NT2/D1 (cell line): ENCODE data around the gene GPHN.

Experiments
- DNase-seq: peaks from one replicate; pipeline ENCODE4 v3.0.0-alpha.2; 2011; ENCODE audit warnings: low read depth, low spot score
- H3K27me3 ChIP-seq: 2 replicates; pipeline ENCODE4 v1.6.0; 2011; ENCODE audit warnings: mild to moderate bottlenecking; ENCODE audit not compliant: insufficient read length, insufficient read depth
- H3K36me3 ChIP-seq: 2 replicates; pipeline ENCODE4 v1.6.1; 2011; ENCODE audit warnings: mild to moderate bottlenecking, low read length, mixed read lengths; ENCODE audit not compliant: insufficient read depth, insufficient read length
- H3K4me1 ChIP-seq: 2 replicates; pipeline ENCODE4 v1.5.1; 2011; ENCODE audit not compliant: insufficient read depth, insufficient read length
- H3K4me3 ChIP-seq: 2 replicates; pipeline ENCODE4 v1.5.1; 2011; ENCODE audit warnings: low read depth; ENCODE audit not compliant: insufficient read length
- H3K9ac ChIP-seq: 2 replicates; pipeline ENCODE4 v1.6.0; 2011; ENCODE audit warnings: low read depth; ENCODE audit not compliant: insufficient read length
- H3K9me3 ChIP-seq: 2 replicates; pipeline ENCODE4 v1.5.1; 2011; ENCODE audit warnings: mild to moderate bottlenecking, low read length; ENCODE audit not compliant: insufficient read depth
- SUZ12 ChIP-seq: IDR thresholded peaks from 2 replicates; pipeline ENCODE4 v1.6.1; 2011; ENCODE audit not compliant: insufficient read length, insufficient read depth; ENCODE audit errors: extremely low read depth
- YY1 ChIP-seq: IDR thresholded peaks from 2 replicates; pipeline ENCODE4 v1.6.1; 2011; ENCODE audit not compliant: insufficient read length, insufficient read depth
- ZNF274 ChIP-seq: IDR thresholded peaks from 2 replicates; pipeline ENCODE4 v1.6.1; 2011; ENCODE audit warnings: mild to moderate bottlenecking, low read depth, low read length

The GPHN gene

DNA sequence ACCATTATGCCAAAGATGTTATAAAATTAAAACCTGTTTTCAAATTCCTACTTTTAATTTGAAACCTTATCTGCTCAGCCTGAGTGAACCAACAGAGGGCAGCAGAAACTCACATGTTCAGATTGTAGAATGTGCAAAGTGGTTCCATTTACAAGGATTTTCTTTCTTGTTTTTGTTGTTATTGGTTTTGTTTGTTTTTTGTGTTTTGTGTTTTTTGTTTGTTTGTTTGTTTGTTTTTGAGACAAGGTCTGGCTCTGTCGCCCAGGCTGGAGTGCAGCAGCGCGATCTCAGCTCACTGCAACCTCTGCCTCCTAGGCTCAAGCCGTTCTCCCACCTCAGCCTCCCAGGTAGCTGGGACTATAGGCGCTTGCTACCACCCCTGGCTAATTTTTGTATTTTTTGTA is 658.5 kb downstream of the GPHN start:
- H3K4me1 ChIP-seq, result no peaks in the 10 kb centered on the region
- no peaks in the 10 kb centered on the region for H3K27me3 ChIP-seq

DNA sequence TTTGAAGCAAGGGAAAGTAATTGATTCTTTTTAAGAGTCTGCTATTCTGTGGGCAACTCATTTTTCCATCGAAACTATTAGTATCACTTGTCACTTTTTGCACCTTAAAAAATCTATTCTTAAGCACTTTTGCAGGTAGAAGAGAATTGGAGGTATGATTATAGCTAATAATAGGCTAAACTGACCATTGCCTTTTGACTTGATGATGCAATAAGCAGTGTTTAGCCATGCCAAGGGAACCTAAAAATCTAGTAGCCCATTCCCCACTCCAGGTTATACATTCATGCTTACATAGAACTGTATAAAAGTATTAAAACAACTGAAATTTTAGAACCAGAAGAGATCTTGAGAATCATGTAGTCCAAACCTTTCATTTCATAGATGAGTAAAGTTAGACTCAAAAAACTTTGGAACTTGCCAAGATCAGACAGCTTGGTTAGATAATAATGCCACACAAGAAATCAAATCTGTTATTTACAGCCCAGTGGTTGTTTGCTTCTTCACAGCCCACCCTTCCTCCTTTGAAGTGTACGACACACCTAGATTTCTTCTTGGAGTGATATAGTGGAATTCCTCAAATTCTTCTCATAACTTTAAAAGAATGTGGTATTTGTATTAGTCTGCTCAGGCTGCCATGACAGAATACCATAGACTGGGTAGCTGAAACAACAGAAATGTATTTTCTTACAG is 659.6 kb downstream of the GPHN start:
- DNase-seq, result no peak
- TF ChIP-seq SUZ12 (no peak), ZNF274 (no peak), YY1 (no peak)
- Histone ChIP-seq H3K9me3 (no peaks in the 10 kb centered on the region), H3K36me3 (no peaks in the 10 kb centered on the region), H3K4me3 (no peak overlapping the region), H3K4me1 (no peaks in the 10 kb centered on the region), H3K27me3 (no peaks in the 10 kb centered on the region), H3K9ac (no peak overlapping the region)

More for the DNA sequence above, 658.5 kb downstream of the GPHN start:
- Histone ChIP-seq H3K4me3 (no peak overlapping the region), H3K9ac (no peak overlapping the region), H3K9me3 (no peaks in the 10 kb centered on the region), H3K36me3 (no peaks in the 10 kb centered on the region)
- DNase-seq, result peak; percentile 20
- TF ChIP-seq YY1 (no peak), SUZ12 (no peak), ZNF274 (no peak)

DNA sequence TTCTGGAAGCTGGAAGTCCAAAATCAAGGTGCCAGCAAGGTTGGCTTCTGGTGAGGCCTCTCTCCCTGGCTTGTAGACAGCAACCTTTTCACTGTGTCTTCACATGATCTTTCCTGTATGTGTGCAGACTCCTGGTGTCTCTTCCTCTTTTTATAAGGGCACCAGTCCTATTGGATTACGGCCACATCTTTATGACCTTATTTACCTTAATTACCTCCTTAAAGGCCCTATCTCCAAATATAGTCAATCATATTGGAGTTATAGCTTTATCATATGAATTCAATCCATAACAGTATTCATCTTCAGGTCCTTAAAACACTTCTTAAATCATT is 660.1 kb downstream of the GPHN start:
- TF ChIP-seq SUZ12 (no peak), YY1 (no peak), ZNF274 (no peak)
- DNase-seq, result no peak
- Histone ChIP-seq H3K4me1 (no peaks in the 10 kb centered on the region), H3K4me3 (no peak overlapping the region), H3K36me3 (no peaks in the 10 kb centered on the region), H3K9me3 (no peaks in the 10 kb centered on the region), H3K27me3 (no peaks in the 10 kb centered on the region), H3K9ac (no peak overlapping the region)

DNA sequence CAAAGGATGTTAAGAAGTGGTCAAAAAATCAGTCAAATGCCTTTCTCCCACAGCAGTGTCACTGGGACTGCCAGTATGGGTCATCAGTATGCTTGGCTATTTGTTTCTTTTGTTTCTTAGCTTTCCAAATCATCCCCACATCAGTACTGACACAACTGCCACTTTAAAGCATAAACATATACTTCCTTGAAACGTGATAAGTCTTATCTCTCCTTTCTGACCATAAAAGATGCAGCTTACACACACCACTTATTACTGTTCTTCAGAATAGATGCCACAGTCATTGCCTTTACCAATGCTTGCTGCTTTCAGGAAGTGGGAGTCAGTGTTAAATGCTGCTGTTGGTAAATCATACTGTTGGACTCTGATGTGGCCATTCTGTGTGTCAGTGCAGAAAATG is 662.7 kb downstream of the GPHN start:
- H3K4me1 ChIP-seq, result no peaks in the 10 kb centered on the region

DNA sequence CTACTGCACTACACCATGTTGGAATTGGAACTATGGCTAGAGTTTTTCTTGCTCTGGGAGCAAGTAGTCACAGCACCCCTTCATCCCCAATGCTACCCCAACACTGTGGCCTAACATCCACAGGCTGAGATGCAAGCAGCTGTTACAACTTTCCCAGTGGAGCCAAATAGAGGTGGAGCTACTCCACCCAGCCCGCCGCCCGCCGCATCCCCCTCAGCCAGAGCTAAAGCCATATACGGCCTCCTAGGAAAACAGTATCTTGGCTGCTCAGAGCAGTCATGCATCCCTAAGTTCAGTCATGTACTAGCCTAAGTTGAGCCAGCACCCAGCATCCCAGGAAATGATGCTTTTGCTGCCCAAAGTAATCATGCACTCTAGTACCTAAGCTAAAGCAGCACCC is 664.1 kb downstream of the GPHN start:
- Histone ChIP-seq H3K4me1 (no peaks in the 10 kb centered on the region), H3K9ac (no peak overlapping the region), H3K9me3 (no peaks in the 10 kb centered on the region), H3K27me3 (no peaks in the 10 kb centered on the region), H3K4me3 (no peak overlapping the region), H3K36me3 (no peaks in the 10 kb centered on the region)
- no peak for TF ChIP-seq SUZ12
- TF ChIP-seq YY1, result no peak
- TF ChIP-seq ZNF274, result no peak
- DNase-seq, result no peak

More for the DNA sequence above, 662.7 kb downstream of the GPHN start:
- Histone ChIP-seq H3K27me3 (no peaks in the 10 kb centered on the region), H3K9me3 (no peaks in the 10 kb centered on the region), H3K9ac (no peak overlapping the region), H3K36me3 (no peaks in the 10 kb centered on the region), H3K4me3 (no peak overlapping the region)
- DNase-seq, result no peak
- no peak for TF ChIP-seq ZNF274
- TF ChIP-seq SUZ12, result no peak
- TF ChIP-seq YY1, result no peak

DNA sequence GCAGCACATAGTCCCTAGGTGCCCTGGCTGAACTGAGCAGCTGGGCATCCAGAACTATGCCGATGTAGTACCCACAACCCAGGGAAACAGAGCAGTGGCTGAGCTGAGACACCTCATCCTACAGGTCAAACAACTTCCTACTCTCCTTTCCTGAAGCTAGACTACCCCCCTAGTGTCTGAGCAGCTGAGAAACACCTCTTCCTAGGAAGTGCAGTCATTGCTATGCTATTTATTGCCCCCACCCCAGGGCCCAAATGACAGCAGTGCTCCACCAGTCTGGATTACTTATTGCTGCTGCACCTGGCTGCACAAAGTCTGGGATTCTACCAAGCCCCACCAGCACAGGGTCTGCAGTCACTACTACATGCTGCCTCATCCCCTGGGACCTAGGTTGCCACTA is 664.6 kb downstream of the GPHN start:
- no peaks in the 10 kb centered on the region for H3K36me3 ChIP-seq
- H3K4me1 ChIP-seq, result no peaks in the 10 kb centered on the region
- H3K9ac ChIP-seq, result no peak overlapping the region
- no peaks in the 10 kb centered on the region for H3K27me3 ChIP-seq
- TF ChIP-seq ZNF274, result no peak
- no peak for TF ChIP-seq YY1
- no peak for TF ChIP-seq SUZ12
- H3K9me3 ChIP-seq, result no peaks in the 10 kb centered on the region
- no peak for DNase-seq
- H3K4me3 ChIP-seq, result no peak overlapping the region

DNA sequence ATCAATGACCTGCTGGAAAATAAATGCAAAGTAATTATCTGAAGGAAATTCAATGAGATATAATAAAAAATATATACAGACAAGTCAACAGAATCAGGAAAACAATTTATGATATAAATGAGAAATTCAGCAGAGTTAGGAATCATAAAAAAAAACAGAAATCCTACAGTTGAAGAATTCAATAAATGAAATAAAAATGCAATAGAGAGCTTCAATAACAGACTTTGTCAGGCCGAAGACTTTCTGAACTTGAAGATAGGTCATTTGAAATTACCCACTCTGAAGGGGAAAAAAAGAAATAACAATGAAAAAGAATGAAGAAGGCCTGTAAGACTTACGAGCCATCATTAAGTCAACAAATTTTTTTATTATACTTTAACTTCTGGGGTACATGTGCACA is 665.8 kb downstream of the GPHN start:
- H3K27me3 ChIP-seq, result no peaks in the 10 kb centered on the region

More for the DNA sequence above, 665.8 kb downstream of the GPHN start:
- no peak for DNase-seq
- no peak overlapping the region for H3K4me3 ChIP-seq
- no peak overlapping the region for H3K9ac ChIP-seq
- no peak for TF ChIP-seq SUZ12
- no peak for TF ChIP-seq YY1
- no peak for TF ChIP-seq ZNF274
- H3K4me1 ChIP-seq, result no peaks in the 10 kb centered on the region
- peaks cover 5% of the 10 kb centered on the region; the same call in 1 of the 2 replicates for H3K9me3 ChIP-seq
- H3K36me3 ChIP-seq, result no peaks in the 10 kb centered on the region
